Activated T-helper 17 cell treated with anti-CD3 and anti-CD28 coated beads, Interleukin-2, amount 50 U/mL, for 72 hours (primary cell): ENCODE results near the gene ODC1. TPM values are rescaled to one million over a fixed set of nuclear protein-coding genes. Genes with fewer than 3 reads are reported as not detected.

Experiments used
- ATAC-seq: fragments of 150-1000 bp; cut with Tn5 transposase; replicated peaks from 2 replicates; pipeline ENCODE4 v1.10.0; 2021; ENCODE audit warnings: mild to moderate bottlenecking, moderate library complexity
- H3K27ac Mint-ChIP-seq: one replicate; pipeline ENCODE4 v1.8.0; 2022; ENCODE audit warnings: mixed read lengths
- H3K27me3 Mint-ChIP-seq: one replicate; pipeline ENCODE4 v1.8.0; 2022; ENCODE audit warnings: mixed read lengths
- H3K36me3 Mint-ChIP-seq: one replicate; pipeline ENCODE4 v1.8.0; 2022; ENCODE audit warnings: low read depth, mild to moderate bottlenecking, mixed read lengths
- H3K4me1 Mint-ChIP-seq: one replicate; pipeline ENCODE4 v1.8.0; 2022; ENCODE audit warnings: mixed read lengths
- H3K4me3 Mint-ChIP-seq: one replicate; pipeline ENCODE4 v1.8.0; 2022; ENCODE audit warnings: mild to moderate bottlenecking, mixed read lengths
- H3K9me3 Mint-ChIP-seq: one replicate; pipeline ENCODE4 v1.8.0; 2022; ENCODE audit warnings: mixed read lengths
- total RNA-seq, 2 donors: library from RNA; stranded (reverse); gene quantifications; one replicate each; pipeline ENCODE4 v1.2.3, GENCODE V29; 2022

The ODC1 gene
- total RNA-seq, 2 donors from 2014 or later, result 60.3 to 180 TPM

- Mint-ChIP-seq H3K4me3 (no peak overlapping the region), H3K9me3 (no peaks in the 10 kb centered on the region), H3K36me3 (peaks cover 27% of the 10 kb centered on the region), H3K4me1 (peaks cover 50% of the 10 kb centered on the region), H3K27me3 (no peaks in the 10 kb centered on the region), H3K27ac (peak overlapping the region; percentile 79)
- ATAC-seq, result no peak
Observed at GRCh38 chr2:10392951-10393639, 55.0 kb downstream of the ODC1 start.

- Mint-ChIP-seq H3K4me1 (peaks cover 48% of the 10 kb centered on the region), H3K36me3 (peaks cover 21% of the 10 kb centered on the region), H3K9me3 (no peaks in the 10 kb centered on the region), H3K27ac (peak overlapping the region; percentile 79), H3K4me3 (no peak overlapping the region), H3K27me3 (no peaks in the 10 kb centered on the region)
- no peak for ATAC-seq
Observed at GRCh38 chr2:10392548-10392947, 55.6 kb downstream of the ODC1 start.

- Mint-ChIP-seq H3K4me1 (peaks cover 51% of the 10 kb centered on the region), H3K4me3 (no peak overlapping the region), H3K36me3 (peaks cover 20% of the 10 kb centered on the region), H3K27ac (peak overlapping the region; percentile 79), H3K9me3 (no peaks in the 10 kb centered on the region), H3K27me3 (no peaks in the 10 kb centered on the region)
- ATAC-seq, result no peak
Observed at GRCh38 chr2:10392100-10392499, 56.0 kb downstream of the ODC1 start.

GRCh38 chr2:10390369-10390801 is 57.7 kb downstream of the ODC1 start:
- H3K4me3 Mint-ChIP-seq, result peak overlapping the region; percentile 35
- H3K27me3 Mint-ChIP-seq, result no peaks in the 10 kb centered on the region
- H3K27ac Mint-ChIP-seq, result peak overlapping the region; percentile 63
- ATAC-seq, result peak; percentile 76
- peaks cover 50% of the 10 kb centered on the region for H3K4me1 Mint-ChIP-seq
- peaks cover 22% of the 10 kb centered on the region for H3K36me3 Mint-ChIP-seq
- H3K9me3 Mint-ChIP-seq, result no peaks in the 10 kb centered on the region

Other genes with a start within 250 kb of the ODC1 start
- 100 to 1,000 TPM in 1 of 2 donors, 10 to 100 TPM in 1; 57.9 to 139 TPM for gene HPCAL1, start 145.4 kb downstream of the ODC1 start, total RNA-seq
- gene NOL10, start 241.6 kb upstream of the ODC1 start, total RNA-seq, result 10 to 100 TPM; 24.1 to 46.0 TPM